Endothelial cell of umbilical vein (primary cell): ENCODE measurements around the gene PLEKHA4. TPM values are rescaled to one million over a fixed set of nuclear protein-coding genes. Genes with fewer than 3 reads are reported as not detected.

Experiments used
- BruUV-seq: library from RNA; stranded (reverse); fragments of 400-500 nt; replicated peaks from 2 replicates; lab custom pipeline; 2021; lab: Mats Ljungman, UMichigan
- CTCF ChIA-PET: fragments of 300-600, 350-600 bp; sonication (Branson Sonifier 250); formaldehyde crosslinking; loops from one replicate; lab custom pipeline; 2021; ENCODE audit warnings: antibody characterized with exemption, inconsistent platforms; lab: Charles Lee
- POLR2A ChIA-PET: fragments of 300-600, 350-600 bp; sonication (Branson Sonifier 250); formaldehyde crosslinking; loops from one replicate; lab custom pipeline; 2021; ENCODE audit warnings: antibody characterized with exemption, inconsistent platforms; lab: Charles Lee
- DNase-seq: peaks from one replicate; pipeline ENCODE4 v3.0.0-alpha.2; 2011; ENCODE audit warnings: low read depth, low spot score
- FAIRE-seq: peaks from 2 replicates; lab custom pipeline; 2011; peaks lifted over from hg19 to GRCh38; lab: Jason Lieb, UNC
- H2AFZ ChIP-seq: 2 replicates; pipeline ENCODE4 v1.6.0; 2012; ENCODE audit warnings: low read depth, low read length, control low read depth, inconsistent platforms
- H3K27ac ChIP-seq: 2 replicates; pipeline ENCODE4 v1.5.1; 2011; ENCODE audit warnings: low read depth, mild to moderate bottlenecking, control low read depth, low read length, moderate library complexity; ENCODE audit not compliant: insufficient read depth
- H3K27me3 ChIP-seq, 2 experiments: 2 replicates each; pipeline versions ENCODE4 v1.6.0 to v1.6.1; 2011; ENCODE audit warnings: low read length in 2 of 2, mixed read lengths in 1 of 2; ENCODE audit not compliant: control insufficient read depth in 2 of 2, insufficient read depth in 2 of 2
- H3K36me3 ChIP-seq, 2 experiments: 2 replicates in 1 of 2; 3 replicates in 1 of 2; pipeline ENCODE4 v1.5.1; 2011; ENCODE audit warnings: low read length in 2 of 2, mild to moderate bottlenecking in 1 of 2, moderate library complexity in 1 of 2; ENCODE audit not compliant: control insufficient read depth in 2 of 2, insufficient read depth in 2 of 2; ENCODE audit errors: extremely low read depth in 1 of 2
- H3K4me1 ChIP-seq: 3 replicates; pipeline ENCODE4 v1.5.1; 2011; ENCODE audit warnings: mild to moderate bottlenecking, low read length; ENCODE audit not compliant: control insufficient read depth, insufficient read depth; ENCODE audit errors: extremely low read depth
- H3K4me2 ChIP-seq: 2 replicates; pipeline ENCODE4 v1.6.1; 2011; ENCODE audit warnings: low read length, control low read depth, mixed read lengths; ENCODE audit not compliant: insufficient read depth
- H3K4me3 ChIP-seq, 3 experiments: fragments of 200-600 bp in 1 of 3; sonication (generic), shearing (Covaris generic) in 1 of 3; replicated peaks in 1 of 3; 2 replicates each; pipeline ENCODE4 v1.5.1; 2011 to 2016; ENCODE audit warnings: control low read depth in 3 of 3, low read length in 3 of 3, mild to moderate bottlenecking in 2 of 3, inconsistent platforms in 1 of 3, low read depth in 1 of 3, moderate library complexity in 1 of 3; ENCODE audit not compliant: insufficient read depth in 1 of 3
- H3K79me2 ChIP-seq: 2 replicates; pipeline ENCODE4 v1.6.0; 2012; ENCODE audit warnings: low read length, inconsistent platforms; ENCODE audit not compliant: control insufficient read depth, insufficient read depth
- H3K9ac ChIP-seq: replicated peaks from 2 replicates; pipeline ENCODE3; 2011; ENCODE audit warnings: low read length, control low read depth; ENCODE audit not compliant: insufficient read depth; ENCODE audit errors: extremely low read depth
- H3K9me1 ChIP-seq: replicated peaks from 3 replicates; pipeline ENCODE4 v1.6.0; 2011; ENCODE audit warnings: mild to moderate bottlenecking, low read length; ENCODE audit not compliant: control insufficient read depth, insufficient read depth; ENCODE audit errors: extremely low read depth
- H3K9me3 ChIP-seq: replicated peaks from 2 replicates; pipeline ENCODE4 v1.5.1; 2012; ENCODE audit warnings: low read length, inconsistent platforms; ENCODE audit not compliant: control insufficient read depth, insufficient read depth
- H4K20me1 ChIP-seq: replicated peaks from 2 replicates; pipeline ENCODE3; 2011; ENCODE audit warnings: mild to moderate bottlenecking, low read length; ENCODE audit not compliant: control insufficient read depth, insufficient read depth; ENCODE audit errors: extremely low read depth
- EZH2 ChIP-seq: IDR thresholded peaks from 2 replicates; pipeline ENCODE4 v1.6.1; 2012; ENCODE audit warnings: borderline replicate concordance, low read depth, mild to moderate bottlenecking, moderate library complexity, low read length, inconsistent platforms; ENCODE audit not compliant: severe bottlenecking
- FOS ChIP-seq: IDR thresholded peaks from 2 replicates; pipeline ENCODE4 v1.6.1; 2011; ENCODE audit warnings: mild to moderate bottlenecking, low read length, moderate library complexity, borderline replicate concordance; ENCODE audit not compliant: insufficient read depth
- GATA2 ChIP-seq: IDR thresholded peaks from 2 replicates; pipeline ENCODE4 v1.7.0; 2011; ENCODE audit warnings: low read depth, mild to moderate bottlenecking, moderate library complexity, mixed read lengths, low read length; ENCODE audit not compliant: insufficient read length, insufficient read depth
- JUN ChIP-seq: IDR thresholded peaks from 2 replicates; pipeline ENCODE4 v1.6.1; 2011; ENCODE audit warnings: borderline replicate concordance, low read depth; ENCODE audit not compliant: insufficient read length, insufficient read depth
- MYC ChIP-seq: IDR thresholded peaks from one replicate; pipeline ENCODE4 v1.6.1; 2011; ENCODE audit warnings: mild to moderate bottlenecking, low read depth, low read length
- POLR2A ChIP-seq: IDR thresholded peaks from 2 replicates; pipeline ENCODE4 v1.6.1; 2012; ENCODE audit warnings: low read depth, mild to moderate bottlenecking, control low read depth, low read length
- POLR2AphosphoS5 ChIP-seq: IDR thresholded peaks from 2 replicates; pipeline ENCODE4 v1.6.1; 2012; ENCODE audit warnings: low read depth, mild to moderate bottlenecking, control low read depth, low read length, moderate library complexity; ENCODE audit not compliant: insufficient read depth
- dilution Hi-C: fragments of 300-500 bp; cut with MboI; formaldehyde crosslinking; loops from one replicate; pipeline ENCODE4 v1.15.0; 2019; ENCODE audit warnings: low sequenced_read_pairs; ENCODE audit not compliant: extremely low pct_ligation_motif_present
- intact Hi-C: fragments of 100-400 bp; cut with micrococcal nuclease; formaldehyde crosslinking; loops from one replicate; pipeline ENCODE4 v1.10.0; 2022
- polyA plus RNA-seq, 4 experiments: library from polyadenylated mRNA; depleted of rRNA in 3 of 4; stranded (reverse) in 3 of 4; unstranded in 1 of 4; fragments of >200 nt; gene quantifications; 2 replicates each; pipeline versions ENCODE4 v1.2.1 to v1.2.3, GENCODE V29; 2011 to 2012; ENCODE audit warnings: missing spikeins in 1 of 4
- total RNA-seq: library from RNA; stranded (reverse); gene quantifications from 2 replicates; pipeline ENCODE4 v1.2.3, GENCODE V29; 2021
- TF ChIP-seq, protein P1 (sequence below), 2 donors: IDR thresholded peaks; 1 replicate in 1 of 2; 2 replicates in 1 of 2; pipeline ENCODE4 v1.5.1; 2011; ENCODE audit warnings: low read length in 2 of 2, mild to moderate bottlenecking in 2 of 2, moderate library complexity in 2 of 2, control low read depth in 1 of 2, inconsistent platforms in 1 of 2, low read depth in 1 of 2; ENCODE audit not compliant: insufficient read depth in 1 of 2; ENCODE audit errors: extremely low read depth in 1 of 2
- TF ChIP-seq, protein P2 (sequence below): IDR thresholded peaks from 2 replicates; pipeline ENCODE4 v1.6.1; 2011; ENCODE audit not compliant: insufficient read depth, insufficient read length

Gene PLEKHA4
- total and polyA plus RNA-seq, 2 donors (not counting 3 experiments of a cell fraction or from before 2014, with no cell fraction given): 4.5 to 10.1 TPM

DNA sequence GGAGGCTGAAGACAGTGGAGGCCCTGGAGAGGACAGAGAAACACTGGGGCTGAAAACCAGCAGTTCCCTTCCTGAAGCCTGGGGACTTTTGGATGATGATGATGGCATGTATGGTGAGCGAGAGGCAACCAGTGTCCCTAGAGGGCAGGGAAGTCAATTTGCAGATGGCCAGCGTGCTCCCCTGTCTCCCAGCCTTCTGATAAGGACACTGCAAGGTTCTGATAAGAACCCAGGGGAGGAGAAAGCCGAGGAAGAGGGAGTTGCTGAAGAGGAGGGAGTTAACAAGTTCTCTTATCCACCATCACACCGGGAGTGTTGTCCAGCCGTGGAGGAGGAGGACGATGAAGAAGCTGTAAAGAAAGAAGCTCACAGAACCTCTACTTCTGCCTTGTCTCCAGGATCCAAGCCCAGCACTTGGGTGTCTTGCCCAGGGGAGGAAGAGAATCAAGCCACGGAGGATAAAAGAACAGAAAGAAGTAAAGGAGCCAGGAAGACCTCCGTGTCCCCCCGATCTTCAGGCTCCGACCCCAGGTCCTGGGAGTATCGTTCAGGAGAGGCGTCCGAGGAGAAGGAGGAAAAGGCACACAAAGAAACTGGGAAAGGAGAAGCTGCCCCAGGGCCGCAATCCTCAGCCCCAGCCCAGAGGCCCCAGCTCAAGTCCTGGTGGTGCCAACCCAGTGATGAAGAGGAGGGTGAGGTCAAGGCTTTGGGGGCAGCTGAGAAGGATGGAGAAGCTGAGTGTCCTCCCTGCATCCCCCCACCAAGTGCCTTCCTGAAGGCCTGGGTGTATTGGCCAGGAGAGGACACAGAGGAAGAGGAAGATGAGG, 5.3 kb upstream of the PLEKHA4 start:
- peaks cover 17 to 20% of the 10 kb centered on the region in 2 experiments for H3K36me3 ChIP-seq
- H3K4me2 ChIP-seq: peak overlapping the region; percentile 94
- CTCF ChIA-PET: interaction anchor here (1.1 to 6.0 kb wide), 5 partner anchors 26 to 97 kb away, joined by 3 to 45 read pairs (median 12); partner anchors contain the start of gene NUCB1
- H3K4me1 ChIP-seq: peaks cover 28% of the 10 kb centered on the region
- intact Hi-C loops (loop anchor here (1.0 to 2.0 kb wide), 4 partner anchors 27 to 120 kb away; partner anchors contain the start of genes BCAT2, FTL, GYS1 and NUCB1), dilution Hi-C loops (no loop called here)
- BruUV-seq: TSS peak; percentile 36
- POLR2A ChIA-PET: interaction anchor here (1.2 to 2.3 kb wide), 4 partner anchors 31 to 120 kb away, joined by 6 to 8 read pairs (median 6); partner anchors contain the start of genes GYS1 and RUVBL2
- H2AFZ ChIP-seq: no peak overlapping the region
- H3K4me3 ChIP-seq: peak overlapping the region; percentile 93 to 100 (median 100)
- TF ChIP-seq POLR2A (no peak), GATA2 (no peak), POLR2AphosphoS5 (no peak), EZH2 (no peak), JUN (no peak), MYC (no peak), FOS (no peak)
- TF ChIP-seq, protein P1, sequence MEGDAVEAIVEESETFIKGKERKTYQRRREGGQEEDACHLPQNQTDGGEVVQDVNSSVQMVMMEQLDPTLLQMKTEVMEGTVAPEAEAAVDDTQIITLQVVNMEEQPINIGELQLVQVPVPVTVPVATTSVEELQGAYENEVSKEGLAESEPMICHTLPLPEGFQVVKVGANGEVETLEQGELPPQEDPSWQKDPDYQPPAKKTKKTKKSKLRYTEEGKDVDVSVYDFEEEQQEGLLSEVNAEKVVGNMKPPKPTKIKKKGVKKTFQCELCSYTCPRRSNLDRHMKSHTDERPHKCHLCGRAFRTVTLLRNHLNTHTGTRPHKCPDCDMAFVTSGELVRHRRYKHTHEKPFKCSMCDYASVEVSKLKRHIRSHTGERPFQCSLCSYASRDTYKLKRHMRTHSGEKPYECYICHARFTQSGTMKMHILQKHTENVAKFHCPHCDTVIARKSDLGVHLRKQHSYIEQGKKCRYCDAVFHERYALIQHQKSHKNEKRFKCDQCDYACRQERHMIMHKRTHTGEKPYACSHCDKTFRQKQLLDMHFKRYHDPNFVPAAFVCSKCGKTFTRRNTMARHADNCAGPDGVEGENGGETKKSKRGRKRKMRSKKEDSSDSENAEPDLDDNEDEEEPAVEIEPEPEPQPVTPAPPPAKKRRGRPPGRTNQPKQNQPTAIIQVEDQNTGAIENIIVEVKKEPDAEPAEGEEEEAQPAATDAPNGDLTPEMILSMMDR (IDR thresholded peaks at IDR 0.05; ENCODE audit: extremely low read depth in 1 of 2, insufficient read depth in 1 of 2, low read depth in 1 of 2, low read length in 2 of 2): no peak
- TF ChIP-seq, protein P2, sequence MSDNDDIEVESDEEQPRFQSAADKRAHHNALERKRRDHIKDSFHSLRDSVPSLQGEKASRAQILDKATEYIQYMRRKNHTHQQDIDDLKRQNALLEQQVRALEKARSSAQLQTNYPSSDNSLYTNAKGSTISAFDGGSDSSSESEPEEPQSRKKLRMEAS: no peak
- H3K27me3 ChIP-seq: no peaks in the 10 kb centered on the region
- no peaks in the 10 kb centered on the region for H3K9me1 ChIP-seq
- no peak for FAIRE-seq
- H3K79me2 ChIP-seq: peaks cover 40% of the 10 kb centered on the region
- peak overlapping the region; percentile 100 for H3K9ac ChIP-seq
- DNase-seq: no peak
- H3K9me3 ChIP-seq: no peaks in the 10 kb centered on the region
- peak overlapping the region; percentile 100 for H3K27ac ChIP-seq
- H4K20me1 ChIP-seq: no peaks in the 10 kb centered on the region
